Loucy (cell line): ENCODE results near the gene GTPBP4.

Source experiments
- H2AFZ ChIP-seq: fragments of 200-600 bp; sonication (generic); 2 replicates; pipeline ENCODE4 v1.6.0; 2016; ENCODE audit warnings: antibody characterized with exemption, mild to moderate bottlenecking, low read length, moderate library complexity
- H3F3A ChIP-seq: fragments of 200-600 bp; 2 replicates; pipeline ENCODE4 v1.6.0; 2016; ENCODE audit warnings: antibody characterized with exemption, low read depth, mild to moderate bottlenecking
- H3K27me3 ChIP-seq: fragments of 200-600 bp; sonication (generic); 2 replicates; pipeline ENCODE4 v1.6.1; 2014; ENCODE audit warnings: low read length, mild to moderate bottlenecking; ENCODE audit not compliant: insufficient read depth, poor library complexity, severe bottlenecking
- H3K36me3 ChIP-seq: fragments of 200-600 bp; sonication (generic); 2 replicates; pipeline ENCODE4 v1.6.1; 2016; ENCODE audit warnings: low read length; ENCODE audit not compliant: insufficient read depth
- H3K4me1 ChIP-seq: fragments of 200-600 bp; sonication (generic); 2 replicates; pipeline ENCODE4 v1.5.1; 2014; ENCODE audit warnings: low read length, mild to moderate bottlenecking; ENCODE audit not compliant: insufficient read depth, poor library complexity, severe bottlenecking
- H3K4me2 ChIP-seq: fragments of 200-600 bp; sonication (generic); 2 replicates; pipeline ENCODE4 v1.6.0; 2014; ENCODE audit warnings: antibody characterized with exemption, low read length, low read depth, mild to moderate bottlenecking; ENCODE audit not compliant: poor library complexity, severe bottlenecking
- H3K4me3 ChIP-seq: fragments of 200-600 bp; sonication (generic); 2 replicates; pipeline ENCODE4 v1.5.1; 2014; ENCODE audit warnings: low read length, mild to moderate bottlenecking, mixed read lengths; ENCODE audit not compliant: poor library complexity, severe bottlenecking
- H3K79me2 ChIP-seq: fragments of 200-600 bp; sonication (generic); 2 replicates; pipeline ENCODE4 v1.6.1; 2014; ENCODE audit warnings: low read length; ENCODE audit not compliant: insufficient read depth
- H3K9ac ChIP-seq: fragments of 200-600 bp; sonication (generic); 2 replicates; pipeline ENCODE4 v1.6.0; 2014; ENCODE audit warnings: mild to moderate bottlenecking, low read depth, low read length, moderate library complexity; ENCODE audit not compliant: poor library complexity, severe bottlenecking
- H3K9me2 ChIP-seq: fragments of 200-600 bp; sonication (generic); replicated peaks from 2 replicates; pipeline ENCODE4 v1.6.1; 2016; ENCODE audit warnings: low read depth, low read length, mixed read lengths
- H3K9me3 ChIP-seq: fragments of 200-600 bp; sonication (generic); 2 replicates; pipeline ENCODE4 v1.6.1; 2014; ENCODE audit warnings: mild to moderate bottlenecking, antibody characterized with exemption, low read length, low read depth; ENCODE audit not compliant: insufficient read depth
- H4K20me1 ChIP-seq: fragments of 200-600 bp; sonication (generic); 2 replicates; pipeline ENCODE4 v1.6.0; 2014; ENCODE audit warnings: antibody characterized with exemption, low read length, mild to moderate bottlenecking; ENCODE audit not compliant: insufficient read depth, poor library complexity, severe bottlenecking
- CTCF ChIP-seq: fragments of 200-600 bp; sonication (generic); conservative IDR thresholded peaks from 2 replicates; pipeline ENCODE4 v1.5.1; 2014; ENCODE audit warnings: mild to moderate bottlenecking, antibody characterized with exemption, low read length
- EZH2phosphoT487 ChIP-seq: fragments of 200-600 bp; IDR thresholded peaks from 2 replicates; pipeline ENCODE4 v1.6.1; 2018; ENCODE audit warnings: antibody characterized with exemption, mild to moderate bottlenecking, moderate library complexity, borderline replicate concordance

The GTPBP4 gene

GRCh38 chr10:983971-984655 is 4.1 kb upstream of the GTPBP4 start:
- Histone ChIP-seq H3K36me3 (no peaks in the 10 kb centered on the region), H3K9me3 (peaks cover 18% of the 10 kb centered on the region; the same call in 1 of the 2 replicates), H3K79me2 (peaks cover 18% of the 10 kb centered on the region), H3K9me2 (no peaks in the 10 kb centered on the region), H4K20me1 (peaks cover 8% of the 10 kb centered on the region), H3K4me2 (no peak overlapping the region), H3K27me3 (peaks cover 4% of the 10 kb centered on the region), H3K9ac (no peak overlapping the region), H3K4me3 (no peak overlapping the region), H3K4me1 (peaks cover 13% of the 10 kb centered on the region), H3F3A (no peaks in the 10 kb centered on the region), H2AFZ (no peak overlapping the region)
- no peak for TF ChIP-seq CTCF
- no peak for TF ChIP-seq EZH2phosphoT487

- Histone ChIP-seq H2AFZ (no peak overlapping the region), H3F3A (no peaks in the 10 kb centered on the region), H3K4me2 (no peak overlapping the region), H3K36me3 (no peaks in the 10 kb centered on the region), H3K4me3 (no peak overlapping the region), H4K20me1 (peaks cover 18% of the 10 kb centered on the region), H3K27me3 (peaks cover 4% of the 10 kb centered on the region), H3K9ac (no peak overlapping the region), H3K79me2 (peaks cover 31% of the 10 kb centered on the region), H3K9me3 (peaks cover 10% of the 10 kb centered on the region; the same call in 1 of the 2 replicates), H3K4me1 (peaks cover 25% of the 10 kb centered on the region), H3K9me2 (no peaks in the 10 kb centered on the region)
- no peak for TF ChIP-seq CTCF
- TF ChIP-seq EZH2phosphoT487 = no peak
Measured at GRCh38 chr10:985361-985760, 2.9 kb upstream of the GTPBP4 start.

GRCh38 chr10:986137-986825 is 2.0 kb upstream of the GTPBP4 start:
- H3K27me3 ChIP-seq = peaks cover 4% of the 10 kb centered on the region
- peaks cover under 1% of the 10 kb centered on the region; the same call in 1 of the 2 replicates for H3K9me3 ChIP-seq
- H3K4me2 ChIP-seq = no peak overlapping the region
- H3F3A ChIP-seq = no peaks in the 10 kb centered on the region
- no peaks in the 10 kb centered on the region for H3K36me3 ChIP-seq
- H4K20me1 ChIP-seq = peaks cover 25% of the 10 kb centered on the region
- H3K4me3 ChIP-seq = no peak overlapping the region
- H3K79me2 ChIP-seq = peaks cover 40% of the 10 kb centered on the region
- no peak overlapping the region for H3K9ac ChIP-seq
- no peaks in the 10 kb centered on the region for H3K9me2 ChIP-seq
- TF ChIP-seq EZH2phosphoT487 (no peak), CTCF (no peak)
- H2AFZ ChIP-seq = no peak overlapping the region
- H3K4me1 ChIP-seq = peaks cover 32% of the 10 kb centered on the region
